SK-N-SH treated with all-trans-retinoic acid at 6 μM for 48 hours (cell line): Measurements from ENCODE around the gene KCNB1.

Experiments used
- ATAC-seq: fragments of 200-7000 bp; cut with Tn5 transposase; 3 replicates; pipeline ENCODE4 v1.9.1; 2020; ENCODE audit warnings: mild to moderate bottlenecking, moderate library complexity
- ARNTL ChIP-seq: fragments of 450-650 bp; formaldehyde crosslinking; IDR thresholded peaks from 2 replicates; pipeline ENCODE4 v1.5.0; 2020; ENCODE audit warnings: low read depth, mild to moderate bottlenecking, moderate library complexity, borderline replicate concordance
- BACH2 ChIP-seq: fragments of 250-450 bp; sonication (Bioruptor Pico); IDR thresholded peaks from 2 replicates; pipeline ENCODE4 v1.9.0; 2021; ENCODE audit warnings: mild to moderate bottlenecking, borderline replicate concordance
- CREB5 ChIP-seq: fragments of 250-450 bp; sonication (Bioruptor Pico); IDR thresholded peaks from 2 replicates; pipeline ENCODE4 v1.5.1; 2020; ENCODE audit warnings: low read depth, mild to moderate bottlenecking, moderate library complexity
- CSDC2 ChIP-seq: fragments of 250-450 bp; sonication (Bioruptor Pico); IDR thresholded peaks from 2 replicates; pipeline ENCODE4 v1.5.0; 2020; ENCODE audit warnings: mild to moderate bottlenecking, moderate library complexity
- CSRNP3 ChIP-seq: fragments of 250-450 bp; sonication (Bioruptor Pico); IDR thresholded peaks from 2 replicates; pipeline ENCODE4 v1.5.1; 2021; ENCODE audit warnings: mild to moderate bottlenecking, moderate library complexity
- ESRRG ChIP-seq: fragments of 250-450 bp; sonication (Bioruptor Pico); IDR thresholded peaks from 2 replicates; pipeline ENCODE4 v1.6.1; 2021; ENCODE audit warnings: mild to moderate bottlenecking
- GLIS3 ChIP-seq: fragments of 250-450 bp; sonication (Bioruptor Pico); IDR thresholded peaks from 2 replicates; pipeline ENCODE4 v1.5.0; 2020; ENCODE audit warnings: mild to moderate bottlenecking, moderate library complexity
- ISL1 ChIP-seq: fragments of 250-450 bp; sonication (Bioruptor Pico); IDR thresholded peaks from 2 replicates; pipeline ENCODE4 v2.1.2; 2022; ENCODE audit warnings: mild to moderate bottlenecking, moderate library complexity
- PATZ1 ChIP-seq: fragments of 250-450 bp; sonication (Bioruptor Pico); IDR thresholded peaks from 2 replicates; pipeline ENCODE4 v1.8.0; 2020; ENCODE audit warnings: mild to moderate bottlenecking, moderate library complexity, borderline replicate concordance
- POU6F1 ChIP-seq: fragments of 250-450 bp; sonication (Bioruptor Pico); IDR thresholded peaks from 2 replicates; pipeline ENCODE4 v1.8.0; 2021; ENCODE audit warnings: low read depth, mild to moderate bottlenecking, moderate library complexity, borderline replicate concordance
- PPARA ChIP-seq: fragments of 250-450 bp; sonication (Bioruptor Pico); IDR thresholded peaks from 2 replicates; pipeline ENCODE4 v1.5.0; 2020; ENCODE audit warnings: mild to moderate bottlenecking, borderline replicate concordance
- RARB ChIP-seq: fragments of 250-450 bp; sonication (Bioruptor Pico); IDR thresholded peaks from 2 replicates; pipeline ENCODE4 v1.8.0; 2021; ENCODE audit warnings: mild to moderate bottlenecking, moderate library complexity
- TCF4 ChIP-seq: fragments of 250-450 bp; sonication (Bioruptor Pico); IDR thresholded peaks from 2 replicates; pipeline ENCODE4 v1.8.0; 2021; ENCODE audit warnings: mild to moderate bottlenecking, moderate library complexity, borderline replicate concordance
- TOX ChIP-seq: fragments of 250-450 bp; sonication (Bioruptor Pico); IDR thresholded peaks from 2 replicates; pipeline ENCODE4 v1.8.0; 2021; ENCODE audit warnings: mild to moderate bottlenecking, moderate library complexity, borderline replicate concordance
- TSHZ2 ChIP-seq: fragments of 250-450 bp; sonication (Bioruptor Pico); IDR thresholded peaks from 2 replicates; pipeline ENCODE4 v1.5.0; 2020; ENCODE audit warnings: mild to moderate bottlenecking, moderate library complexity
- ZC3H10 ChIP-seq: fragments of 250-450 bp; sonication (Bioruptor Pico); IDR thresholded peaks from 2 replicates; pipeline ENCODE4 v1.5.1; 2021; ENCODE audit warnings: mild to moderate bottlenecking, moderate library complexity
- ZFP30 ChIP-seq: fragments of 450-650 bp; formaldehyde crosslinking; IDR thresholded peaks from 2 replicates; pipeline ENCODE4 v1.5.0; 2022; ENCODE audit warnings: mild to moderate bottlenecking, moderate library complexity
- ZNF70 ChIP-seq: fragments of 450-650 bp; formaldehyde crosslinking; IDR thresholded peaks from 2 replicates; pipeline ENCODE4 v1.5.0; 2020; ENCODE audit warnings: mild to moderate bottlenecking, moderate library complexity

KCNB1 gene

GRCh38 chr20:49477200-49477599, 5.3 kb downstream of the KCNB1 start:
- TF ChIP-seq BACH2, result no peak
- no peak for TF ChIP-seq POU6F1 (CRISPR knock-in tag)
- TF ChIP-seq, all 23 proteins: peak for 0
- ATAC-seq, result peak; percentile 48; the same call in 2 of the 3 replicates

GRCh38 chr20:49476016-49476355, 6.5 kb downstream of the KCNB1 start:
- peak; percentile 86 for ATAC-seq
- TF ChIP-seq ZNF70 (no peak), ZFP30 (CRISPR knock-in tag) (no peak), ISL1 (CRISPR knock-in tag) (no peak; the same call in 1 of the 2 replicates)

- no peak for TF ChIP-seq ESRRG
- no peak for TF ChIP-seq CSDC2
- no peak for TF ChIP-seq TOX (CRISPR knock-in tag)
- TF ChIP-seq CREB5 (CRISPR knock-in tag), result no peak
- no peak for TF ChIP-seq PPARA
- TF ChIP-seq POU6F1 (CRISPR knock-in tag), result no peak
- no peak for TF ChIP-seq ZC3H10 (CRISPR knock-in tag)
- TF ChIP-seq TSHZ2, result no peak
- no peak for TF ChIP-seq RARB (CRISPR knock-in tag)
- no peak for TF ChIP-seq GLIS3 (CRISPR knock-in tag)
- TF ChIP-seq, all 23 proteins: peak for 0
- peak; percentile 47 for ATAC-seq
Measured at GRCh38 chr20:49475292-49476015, 7.0 kb downstream of the KCNB1 start.

GRCh38 chr20:49471397-49471796, 11.1 kb downstream of the KCNB1 start:
- no peak for ATAC-seq
- TF ChIP-seq TSHZ2, result no peak
- TF ChIP-seq PATZ1 (CRISPR knock-in tag), result no peak
- TF ChIP-seq ZC3H10 (CRISPR knock-in tag), result no peak
- TF ChIP-seq GLIS3 (CRISPR knock-in tag), result no peak
- no peak for TF ChIP-seq TOX (CRISPR knock-in tag)
- TF ChIP-seq RARB (CRISPR knock-in tag), result no peak
- no peak for TF ChIP-seq CREB5 (CRISPR knock-in tag)
- no peak for TF ChIP-seq CSRNP3 (CRISPR knock-in tag)
- TF ChIP-seq ESRRG, result no peak
- no peak for TF ChIP-seq TCF4 (CRISPR knock-in tag)
- TF ChIP-seq ZNF70, result no peak
- TF ChIP-seq BACH2, result no peak
- no peak for TF ChIP-seq ARNTL (CRISPR knock-in tag)
